ENCODE measurements around the gene CBLN1. TPM values are rescaled to one million over a fixed set of nuclear protein-coding genes. Genes with fewer than 3 reads are reported as not detected.

Gene CBLN1
- total RNA-seq, 4 donors from 2014 or later = 0.83 to 2.4 TPM; not detected in 2

- no peak for TF ChIP-seq CTCF (IDR thresholded peaks at IDR 0.05)
- TF ChIP-seq POLR2A (IDR thresholded peaks at IDR 0.05) = no peak
- Histone ChIP-seq H3K4me3 (no peak overlapping the region), H3K4me1 (no peaks in the 10 kb centered on the region), H3K27me3 (peaks cover 2 to 53% of the 10 kb centered on the region in 2 donors), H3K27ac (no peak overlapping the region), H3K36me3 (no peaks in the 10 kb centered on the region), H3K9me3 (no peaks in the 10 kb centered on the region)
- no peak for DNase-seq
- intact Hi-C loops (cut with DNase I; ENCODE audit: low total_unique reads) = no loop called here
Measured at GRCh38 chr16:49275870-49276269, 5.8 kb downstream of the CBLN1 start.

GRCh38 chr16:49275050-49275730 is 6.4 kb downstream of the CBLN1 start:
- TF ChIP-seq CTCF (IDR thresholded peaks at IDR 0.05) = no peak
- no peak for TF ChIP-seq POLR2A (IDR thresholded peaks at IDR 0.05)
- intact Hi-C loops (cut with DNase I; ENCODE audit: low total_unique reads) = no loop called here
- Histone ChIP-seq H3K9me3 (no peaks in the 10 kb centered on the region), H3K27me3 (peaks cover 2 to 48% of the 10 kb centered on the region in 2 donors), H3K4me3 (no peak overlapping the region), H3K27ac (no peak overlapping the region), H3K36me3 (no peaks in the 10 kb centered on the region), H3K4me1 (no peaks in the 10 kb centered on the region)
- DNase-seq = no peak

DNA sequence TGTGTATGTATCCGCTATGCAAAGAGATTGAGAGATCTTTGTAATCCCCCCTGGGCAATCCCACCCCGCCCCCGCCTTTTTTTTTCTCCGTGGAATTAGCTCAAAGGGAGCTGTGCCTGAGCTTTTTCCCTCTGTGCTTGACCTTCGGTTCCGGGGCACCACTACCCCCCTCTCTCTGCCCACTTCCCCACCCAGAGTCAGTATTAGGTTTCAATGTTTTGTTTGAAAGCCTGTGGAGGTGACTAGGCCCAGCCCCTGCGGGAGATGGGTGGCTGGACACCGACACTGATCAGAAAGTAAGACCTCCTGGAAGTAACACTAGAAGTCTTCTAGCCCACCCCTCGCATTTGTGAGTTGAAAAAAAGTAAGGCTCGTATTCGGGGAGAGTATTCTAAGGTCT is 7.0 kb downstream of the CBLN1 start:
- no peaks in the 10 kb centered on the region for H3K9me3 ChIP-seq
- no peak for DNase-seq
- peaks cover 2 to 42% of the 10 kb centered on the region in 2 donors for H3K27me3 ChIP-seq
- TF ChIP-seq CTCF (IDR thresholded peaks at IDR 0.05) (no peak), POLR2A (IDR thresholded peaks at IDR 0.05) (no peak)
- intact Hi-C loops (cut with DNase I; ENCODE audit: low total_unique reads) = no loop called here
- H3K4me3 ChIP-seq = no peak overlapping the region
- no peaks in the 10 kb centered on the region for H3K4me1 ChIP-seq
- H3K27ac ChIP-seq = no peak overlapping the region
- H3K36me3 ChIP-seq = no peaks in the 10 kb centered on the region

DNA sequence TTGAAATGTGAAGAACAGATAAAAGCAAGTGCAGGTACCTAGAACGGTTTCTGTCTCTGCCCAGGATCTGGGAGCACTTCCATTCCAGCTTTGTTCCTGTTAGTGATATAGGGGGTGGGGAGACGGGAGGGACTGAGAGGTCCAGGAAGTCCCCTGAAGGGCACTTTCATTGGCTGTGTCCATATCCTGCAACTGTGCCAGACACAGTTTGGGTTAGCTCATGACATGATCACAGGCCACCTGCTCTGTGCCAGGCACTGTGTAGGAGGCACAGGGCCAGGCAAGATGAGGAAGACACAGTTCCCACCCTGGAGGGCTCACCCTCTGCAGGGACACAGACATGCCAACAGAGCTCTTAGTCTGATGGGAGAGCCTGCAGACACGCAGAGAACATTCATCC is 7.9 kb downstream of the CBLN1 start:
- no peak for DNase-seq
- no peaks in the 10 kb centered on the region for H3K36me3 ChIP-seq
- H3K4me1 ChIP-seq = no peaks in the 10 kb centered on the region
- H3K27ac ChIP-seq = no peak overlapping the region
- intact Hi-C loops (cut with DNase I; ENCODE audit: low total_unique reads) = no loop called here
- no peak overlapping the region for H3K4me3 ChIP-seq
- no peak for TF ChIP-seq POLR2A (IDR thresholded peaks at IDR 0.05)
- TF ChIP-seq CTCF (IDR thresholded peaks at IDR 0.05) = no peak
- H3K9me3 ChIP-seq = no peaks in the 10 kb centered on the region
- peaks cover 2 to 33% of the 10 kb centered on the region in 2 donors for H3K27me3 ChIP-seq

DNA sequence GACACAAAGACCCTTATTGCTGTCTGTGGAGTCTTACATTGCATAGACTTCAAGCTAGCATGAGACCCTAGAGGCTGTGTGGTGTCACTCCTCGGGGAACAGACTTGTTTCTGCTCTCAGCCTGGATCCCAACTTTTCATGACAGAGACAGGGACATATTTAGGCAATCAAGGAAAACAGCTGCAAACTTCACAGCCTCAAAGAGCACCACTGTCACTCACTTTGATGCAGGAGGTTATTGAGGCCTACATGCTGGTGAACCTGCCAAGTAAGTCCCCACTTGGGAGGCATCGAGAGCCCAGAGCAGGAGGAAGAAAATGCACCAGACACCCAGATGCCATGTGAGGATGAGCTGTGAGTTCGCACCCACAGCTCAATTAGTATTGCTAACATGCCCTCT is 10.3 kb downstream of the CBLN1 start:
- DNase-seq = no peak
- no peaks in the 10 kb centered on the region for H3K36me3 ChIP-seq
- intact Hi-C loops (cut with DNase I; ENCODE audit: low total_unique reads) = no loop called here
- H3K27me3 ChIP-seq = peaks cover 0 to 12% of the 10 kb centered on the region in 2 donors
- H3K4me1 ChIP-seq = no peaks in the 10 kb centered on the region
- TF ChIP-seq POLR2A (IDR thresholded peaks at IDR 0.05) = no peak
- TF ChIP-seq CTCF (IDR thresholded peaks at IDR 0.05) = no peak
- H3K27ac ChIP-seq = no peak overlapping the region
- no peak overlapping the region for H3K4me3 ChIP-seq
- H3K9me3 ChIP-seq = no peaks in the 10 kb centered on the region

Data from uterus (tissue), 4 donors.